ENCODE measurements around the gene TPBG.

Gene TPBG

DNA sequence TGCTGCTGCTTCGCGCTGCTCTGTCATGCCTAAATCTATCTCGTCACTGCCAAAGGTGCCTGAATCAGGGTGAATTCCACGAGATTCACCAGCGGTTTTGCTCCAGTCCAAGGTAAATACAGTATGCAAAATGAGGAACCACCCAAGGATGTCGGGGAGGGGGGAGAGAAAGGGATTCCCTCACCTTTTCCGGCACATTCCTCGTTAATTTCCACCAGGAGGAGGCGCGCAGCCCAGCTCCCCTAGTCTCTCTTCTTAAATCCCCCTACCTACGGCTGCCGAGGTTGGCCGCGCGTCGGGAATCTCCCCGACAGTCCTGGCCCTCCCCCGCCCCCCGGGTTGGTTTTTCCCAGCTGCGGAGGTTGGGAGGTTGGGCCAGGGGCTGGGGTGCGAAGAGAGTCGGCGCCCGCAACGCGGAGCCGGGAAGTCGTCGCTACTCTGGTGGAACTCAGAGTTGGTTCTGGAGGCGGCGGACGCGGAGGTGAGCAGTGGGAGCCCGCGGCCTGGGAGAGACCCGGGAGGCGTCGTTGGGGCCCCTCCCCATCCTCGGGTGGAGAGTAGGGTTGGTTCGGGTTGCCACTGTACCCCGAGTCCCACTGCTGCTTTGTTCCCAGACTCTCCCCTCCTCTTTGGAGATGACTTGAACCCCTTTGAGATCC lies at the start of gene TPBG (continued):
- no peak for TF ChIP-seq PRDM6 (tag by site-specific recombination; IDR thresholded peaks at IDR 0.05)
- TF ChIP-seq ZFP41 (tag by site-specific recombination; IDR thresholded peaks at IDR 0.05; ENCODE audit: borderline replicate concordance), result no peak
- TF ChIP-seq, protein P1, sequence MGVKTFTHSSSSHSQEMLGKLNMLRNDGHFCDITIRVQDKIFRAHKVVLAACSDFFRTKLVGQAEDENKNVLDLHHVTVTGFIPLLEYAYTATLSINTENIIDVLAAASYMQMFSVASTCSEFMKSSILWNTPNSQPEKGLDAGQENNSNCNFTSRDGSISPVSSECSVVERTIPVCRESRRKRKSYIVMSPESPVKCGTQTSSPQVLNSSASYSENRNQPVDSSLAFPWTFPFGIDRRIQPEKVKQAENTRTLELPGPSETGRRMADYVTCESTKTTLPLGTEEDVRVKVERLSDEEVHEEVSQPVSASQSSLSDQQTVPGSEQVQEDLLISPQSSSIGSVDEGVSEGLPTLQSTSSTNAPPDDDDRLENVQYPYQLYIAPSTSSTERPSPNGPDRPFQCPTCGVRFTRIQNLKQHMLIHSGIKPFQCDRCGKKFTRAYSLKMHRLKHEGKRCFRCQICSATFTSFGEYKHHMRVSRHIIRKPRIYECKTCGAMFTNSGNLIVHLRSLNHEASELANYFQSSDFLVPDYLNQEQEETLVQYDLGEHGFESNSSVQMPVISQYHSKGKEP (tag by site-specific recombination; IDR thresholded peaks at IDR 0.05), result 0 out of 2 replicates have a peak, but pooled peaks have one; percentile 12
- no peak for TF ChIP-seq ZNF658 (tag by site-specific recombination; IDR thresholded peaks at IDR 0.05)
- TF ChIP-seq, protein P2, sequence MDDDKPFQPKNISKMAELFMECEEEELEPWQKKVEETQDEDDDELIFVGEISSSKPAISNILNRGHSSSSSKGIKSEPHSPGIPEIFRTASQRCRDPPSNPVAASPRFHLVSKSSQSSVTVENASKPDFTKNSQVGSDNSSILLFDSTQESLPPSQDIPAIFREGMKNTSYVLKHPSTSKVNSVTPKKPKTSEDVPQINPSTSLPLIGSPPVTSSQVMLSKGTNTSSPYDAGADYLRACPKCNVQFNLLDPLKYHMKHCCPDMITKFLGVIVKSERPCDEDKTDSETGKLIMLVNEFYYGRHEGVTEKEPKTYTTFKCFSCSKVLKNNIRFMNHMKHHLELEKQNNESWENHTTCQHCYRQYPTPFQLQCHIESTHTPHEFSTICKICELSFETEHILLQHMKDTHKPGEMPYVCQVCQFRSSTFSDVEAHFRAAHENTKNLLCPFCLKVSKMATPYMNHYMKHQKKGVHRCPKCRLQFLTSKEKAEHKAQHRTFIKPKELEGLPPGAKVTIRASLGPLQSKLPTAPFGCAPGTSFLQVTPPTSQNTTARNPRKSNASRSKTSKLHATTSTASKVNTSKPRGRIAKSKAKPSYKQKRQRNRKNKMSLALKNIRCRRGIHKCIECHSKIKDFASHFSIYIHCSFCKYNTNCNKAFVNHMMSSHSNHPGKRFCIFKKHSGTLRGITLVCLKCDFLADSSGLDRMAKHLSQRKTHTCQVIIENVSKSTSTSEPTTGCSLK (tag by site-specific recombination; IDR thresholded peaks at IDR 0.05), result no peak
- TF ChIP-seq SP2 (tag by site-specific recombination; IDR thresholded peaks at IDR 0.05), result no peak
- no peak; the same call in 1 of the 2 replicates for TF ChIP-seq ZNF366 (tag by site-specific recombination; conservative IDR thresholded peaks at IDR 0.05)
- TF ChIP-seq ZNF624 (tag by site-specific recombination; IDR thresholded peaks at IDR 0.05), result no peak
- TF ChIP-seq SP3 (tag by site-specific recombination; IDR thresholded peaks at IDR 0.05), result no peak
- peak; percentile 95 for TF ChIP-seq ZBTB20 (tag by site-specific recombination; IDR thresholded peaks at IDR 0.05)
- TF ChIP-seq ZSCAN18 (tag by site-specific recombination; IDR thresholded peaks at IDR 0.05), result no peak
- TF ChIP-seq, protein P3, sequence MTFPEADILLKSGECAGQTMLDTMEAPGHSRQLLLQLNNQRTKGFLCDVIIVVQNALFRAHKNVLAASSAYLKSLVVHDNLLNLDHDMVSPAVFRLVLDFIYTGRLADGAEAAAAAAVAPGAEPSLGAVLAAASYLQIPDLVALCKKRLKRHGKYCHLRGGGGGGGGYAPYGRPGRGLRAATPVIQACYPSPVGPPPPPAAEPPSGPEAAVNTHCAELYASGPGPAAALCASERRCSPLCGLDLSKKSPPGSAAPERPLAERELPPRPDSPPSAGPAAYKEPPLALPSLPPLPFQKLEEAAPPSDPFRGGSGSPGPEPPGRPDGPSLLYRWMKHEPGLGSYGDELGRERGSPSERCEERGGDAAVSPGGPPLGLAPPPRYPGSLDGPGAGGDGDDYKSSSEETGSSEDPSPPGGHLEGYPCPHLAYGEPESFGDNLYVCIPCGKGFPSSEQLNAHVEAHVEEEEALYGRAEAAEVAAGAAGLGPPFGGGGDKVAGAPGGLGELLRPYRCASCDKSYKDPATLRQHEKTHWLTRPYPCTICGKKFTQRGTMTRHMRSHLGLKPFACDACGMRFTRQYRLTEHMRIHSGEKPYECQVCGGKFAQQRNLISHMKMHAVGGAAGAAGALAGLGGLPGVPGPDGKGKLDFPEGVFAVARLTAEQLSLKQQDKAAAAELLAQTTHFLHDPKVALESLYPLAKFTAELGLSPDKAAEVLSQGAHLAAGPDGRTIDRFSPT (tag by site-specific recombination; IDR thresholded peaks at IDR 0.05), result no peak
- no peak for TF ChIP-seq ZNF169 (tag by site-specific recombination; IDR thresholded peaks at IDR 0.05)
- no peak for TF ChIP-seq SCRT1 (tag by site-specific recombination; IDR thresholded peaks at IDR 0.05; ENCODE audit: borderline replicate concordance)
- TF ChIP-seq ZNF664 (tag by site-specific recombination; IDR thresholded peaks at IDR 0.05), result no peak
- TF ChIP-seq ZNF350 (tag by site-specific recombination; IDR thresholded peaks at IDR 0.05), result no peak; the same call in 1 of the 2 replicates
- TF ChIP-seq, protein P4, sequence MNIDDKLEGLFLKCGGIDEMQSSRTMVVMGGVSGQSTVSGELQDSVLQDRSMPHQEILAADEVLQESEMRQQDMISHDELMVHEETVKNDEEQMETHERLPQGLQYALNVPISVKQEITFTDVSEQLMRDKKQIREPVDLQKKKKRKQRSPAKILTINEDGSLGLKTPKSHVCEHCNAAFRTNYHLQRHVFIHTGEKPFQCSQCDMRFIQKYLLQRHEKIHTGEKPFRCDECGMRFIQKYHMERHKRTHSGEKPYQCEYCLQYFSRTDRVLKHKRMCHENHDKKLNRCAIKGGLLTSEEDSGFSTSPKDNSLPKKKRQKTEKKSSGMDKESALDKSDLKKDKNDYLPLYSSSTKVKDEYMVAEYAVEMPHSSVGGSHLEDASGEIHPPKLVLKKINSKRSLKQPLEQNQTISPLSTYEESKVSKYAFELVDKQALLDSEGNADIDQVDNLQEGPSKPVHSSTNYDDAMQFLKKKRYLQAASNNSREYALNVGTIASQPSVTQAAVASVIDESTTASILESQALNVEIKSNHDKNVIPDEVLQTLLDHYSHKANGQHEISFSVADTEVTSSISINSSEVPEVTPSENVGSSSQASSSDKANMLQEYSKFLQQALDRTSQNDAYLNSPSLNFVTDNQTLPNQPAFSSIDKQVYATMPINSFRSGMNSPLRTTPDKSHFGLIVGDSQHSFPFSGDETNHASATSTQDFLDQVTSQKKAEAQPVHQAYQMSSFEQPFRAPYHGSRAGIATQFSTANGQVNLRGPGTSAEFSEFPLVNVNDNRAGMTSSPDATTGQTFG (tag by site-specific recombination; IDR thresholded peaks at IDR 0.05; ENCODE audit: borderline replicate concordance), result no peak
- no peak for TF ChIP-seq SCRT2 (tag by site-specific recombination; IDR thresholded peaks at IDR 0.05)
- TF ChIP-seq ZNF341 (tag by site-specific recombination; IDR thresholded peaks at IDR 0.05; ENCODE audit: low read depth), result peak; percentile 63
- TF ChIP-seq, protein P5, sequence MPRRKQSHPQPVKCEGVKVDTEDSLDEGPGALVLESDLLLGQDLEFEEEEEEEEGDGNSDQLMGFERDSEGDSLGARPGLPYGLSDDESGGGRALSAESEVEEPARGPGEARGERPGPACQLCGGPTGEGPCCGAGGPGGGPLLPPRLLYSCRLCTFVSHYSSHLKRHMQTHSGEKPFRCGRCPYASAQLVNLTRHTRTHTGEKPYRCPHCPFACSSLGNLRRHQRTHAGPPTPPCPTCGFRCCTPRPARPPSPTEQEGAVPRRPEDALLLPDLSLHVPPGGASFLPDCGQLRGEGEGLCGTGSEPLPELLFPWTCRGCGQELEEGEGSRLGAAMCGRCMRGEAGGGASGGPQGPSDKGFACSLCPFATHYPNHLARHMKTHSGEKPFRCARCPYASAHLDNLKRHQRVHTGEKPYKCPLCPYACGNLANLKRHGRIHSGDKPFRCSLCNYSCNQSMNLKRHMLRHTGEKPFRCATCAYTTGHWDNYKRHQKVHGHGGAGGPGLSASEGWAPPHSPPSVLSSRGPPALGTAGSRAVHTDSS (tag by site-specific recombination; IDR thresholded peaks at IDR 0.05), result no peak
- TF ChIP-seq PATZ1 (tag by site-specific recombination; IDR thresholded peaks at IDR 0.05), result peak; percentile 50
- no peak for TF ChIP-seq ZNF292 (tag by site-specific recombination; IDR thresholded peaks at IDR 0.05; ENCODE audit: borderline replicate concordance, low read depth)
- no peak for TF ChIP-seq ZNF747 (tag by site-specific recombination; IDR thresholded peaks at IDR 0.05)

Measured in HEK293 (cell line).